Ishikawa (cell line): ENCODE data around the gene RGCC.

ENCODE experiments used
- CEBPB ChIP-seq: IDR thresholded peaks from 2 replicates; pipeline ENCODE4 v1.6.1; 2012
- CREB1 ChIP-seq: IDR thresholded peaks from 2 replicates; pipeline ENCODE4 v1.6.1; 2012; ENCODE audit warnings: low read depth
- EGR1 ChIP-seq: IDR thresholded peaks from 2 replicates; pipeline ENCODE4 v1.6.1; 2012
- EP300 ChIP-seq: IDR thresholded peaks from 2 replicates; pipeline ENCODE4 v1.6.1; 2012; ENCODE audit warnings: borderline replicate concordance
- FOXM1 ChIP-seq: IDR thresholded peaks from 2 replicates; pipeline ENCODE4 v1.6.1; 2012; ENCODE audit warnings: low read depth, borderline replicate concordance
- MAX ChIP-seq: IDR thresholded peaks from 2 replicates; pipeline ENCODE4 v1.6.1; 2012
- NFIC ChIP-seq: IDR thresholded peaks from 2 replicates; pipeline ENCODE4 v1.6.1; 2012
- RAD21 ChIP-seq: IDR thresholded peaks from 2 replicates; pipeline ENCODE4 v1.6.1; 2012; ENCODE audit warnings: low read depth
- REST ChIP-seq: IDR thresholded peaks from 2 replicates; pipeline ENCODE4 v1.6.1; 2012; ENCODE audit warnings: low read depth, mild to moderate bottlenecking
- TAF1 ChIP-seq: IDR thresholded peaks from 2 replicates; pipeline ENCODE4 v1.6.1; 2012; ENCODE audit warnings: low read depth, mild to moderate bottlenecking
- TCF12 ChIP-seq: IDR thresholded peaks from 2 replicates; pipeline ENCODE4 v1.6.1; 2012; ENCODE audit warnings: low read depth
- TEAD4 ChIP-seq: IDR thresholded peaks from 2 replicates; pipeline ENCODE4 v1.6.1; 2012
- USF1 ChIP-seq: IDR thresholded peaks from 2 replicates; pipeline ENCODE4 v1.6.1; 2012
- YY1 ChIP-seq: IDR thresholded peaks from 2 replicates; pipeline ENCODE4 v1.6.1; 2012; ENCODE audit warnings: low read depth
- ZBTB7A ChIP-seq: IDR thresholded peaks from 2 replicates; pipeline ENCODE4 v1.6.1; 2012; ENCODE audit warnings: low read depth

RGCC gene

GRCh38 chr13:41452462-41452861 is 4.9 kb upstream of the RGCC start:
- no peak for TF ChIP-seq FOXM1
- no peak for TF ChIP-seq TAF1

- no peak for TF ChIP-seq REST
- TF ChIP-seq MAX: no peak
- TF ChIP-seq CREB1: no peak
- TF ChIP-seq USF1: no peak
- TF ChIP-seq TEAD4: no peak
- TF ChIP-seq RAD21: no peak
- no peak for TF ChIP-seq ZBTB7A
- TF ChIP-seq TAF1: no peak
- TF ChIP-seq TCF12: no peak
- no peak for TF ChIP-seq CEBPB
- TF ChIP-seq EGR1: no peak
These were observed 3.7 kb upstream of the RGCC start for GRCh38 chr13:41453620-41454019.

GRCh38 chr13:41454170-41454569 is 3.2 kb upstream of the RGCC start:
- TF ChIP-seq EGR1 (no peak), FOXM1 (no peak), REST (no peak), MAX (no peak), CEBPB (no peak), NFIC (no peak), TAF1 (no peak), CREB1 (no peak), RAD21 (no peak), TCF12 (no peak), ZBTB7A (no peak), USF1 (no peak), YY1 (no peak), TEAD4 (no peak), EP300 (no peak)

- TF ChIP-seq RAD21 (no peak), CREB1 (no peak), NFIC (no peak), CEBPB (no peak), TAF1 (no peak), EGR1 (no peak), FOXM1 (no peak), YY1 (no peak), EP300 (no peak), MAX (no peak), REST (no peak), USF1 (no peak), TEAD4 (no peak), ZBTB7A (no peak), TCF12 (no peak)
These were observed 1.5 kb upstream of the RGCC start for GRCh38 chr13:41455725-41456419.
